HEK293 (cell line): ENCODE results near the gene ITGB4.

ENCODE experiments used
- CTCF ChIA-PET: fragments of 350-600 bp; formaldehyde crosslinking; extraction: SDS; loops from one replicate; lab custom pipeline; 2021; ENCODE audit warnings: antibody characterized with exemption; lab: Yijun Ruan, JAX
- POLR2A ChIA-PET: fragments of 300-600 bp; formaldehyde crosslinking; extraction: SDS; loops from one replicate; lab custom pipeline; 2020; ENCODE audit warnings: antibody characterized with exemption, inconsistent platforms; lab: Yijun Ruan, JAX
- H3K27ac ChIP-seq: fragments of 200-500 bp; sonication (Bioruptor generic); 2 replicates; pipeline ENCODE4 v1.5.1; 2014; ENCODE audit warnings: low read depth, low read length, control low read depth, inconsistent platforms; ENCODE audit errors: extremely low read depth
- H3K36me3 ChIP-seq, 2 experiments: fragments of 200-500 bp in 1 of 2; sonication (Bioruptor generic) in 1 of 2; 1 replicate in 1 of 2; 2 replicates in 1 of 2; pipeline ENCODE4 v1.5.1; 2014 to 2017; ENCODE audit warnings: inconsistent platforms in 2 of 2, low read length in 2 of 2; ENCODE audit not compliant: control insufficient read depth in 2 of 2, insufficient read depth in 1 of 2
- H3K4me1 ChIP-seq: fragments of 200-500 bp; sonication (Bioruptor generic); 2 replicates; pipeline ENCODE4 v1.5.1; 2014; ENCODE audit warnings: mild to moderate bottlenecking, low read length, inconsistent platforms; ENCODE audit not compliant: control insufficient read depth, insufficient read depth
- H3K4me3 ChIP-seq: 2 replicates; pipeline ENCODE4 v1.5.1; 2011; ENCODE audit warnings: low read depth, mild to moderate bottlenecking, control low read depth, low read length, moderate library complexity
- H3K9me3 ChIP-seq: fragments of 200-500 bp; sonication (Bioruptor generic); 2 replicates; pipeline ENCODE4 v1.5.1; 2014; ENCODE audit warnings: low read depth, low read length, inconsistent platforms; ENCODE audit not compliant: control insufficient read depth, insufficient read depth
- BCL11A ChIP-seq: fragments of 450-650 bp; formaldehyde crosslinking; IDR thresholded peaks from 2 replicates; pipeline ENCODE4 v1.5.1; 2016; ENCODE audit warnings: low read depth, missing biosample characterization, missing genetic modification characterization
- GLIS2 ChIP-seq: fragments of 450-650 bp; formaldehyde crosslinking; IDR thresholded peaks from 2 replicates; pipeline ENCODE4 v1.5.1; 2016; ENCODE audit warnings: missing biosample characterization, missing genetic modification characterization
- HOXC10 ChIP-seq: sonication (generic); formaldehyde crosslinking; IDR thresholded peaks from 2 replicates; pipeline ENCODE4 v1.8.1; 2023; ENCODE audit warnings: mild to moderate bottlenecking, missing genetic modification reagents
- IKZF3 ChIP-seq: fragments of 450-650 bp; IDR thresholded peaks from 2 replicates; pipeline ENCODE4 v1.5.0; 2018; ENCODE audit warnings: missing biosample characterization, mild to moderate bottlenecking, missing genetic modification characterization, moderate library complexity
- KLF1 ChIP-seq: fragments of 450-650 bp; formaldehyde crosslinking; IDR thresholded peaks from 2 replicates; pipeline ENCODE4 v1.5.1; 2016; ENCODE audit warnings: missing biosample characterization, missing genetic modification characterization
- PBX3 ChIP-seq: sonication (generic); formaldehyde crosslinking; IDR thresholded peaks from 2 replicates; pipeline ENCODE4 v1.8.1; 2022; ENCODE audit warnings: mild to moderate bottlenecking, moderate library complexity, missing genetic modification reagents
- REST ChIP-seq: fragments of 450-650 bp; formaldehyde crosslinking; IDR thresholded peaks from 2 replicates; pipeline ENCODE4 v1.5.1; 2016; ENCODE audit warnings: missing biosample characterization, missing genetic modification characterization
- SCRT2 ChIP-seq: fragments of 450-650 bp; formaldehyde crosslinking; IDR thresholded peaks from 2 replicates; pipeline ENCODE4 v1.5.1; 2016; ENCODE audit warnings: missing biosample characterization, missing genetic modification characterization
- SP3 ChIP-seq: fragments of 450-650 bp; formaldehyde crosslinking; IDR thresholded peaks from 2 replicates; pipeline ENCODE4 v1.5.1; 2016; ENCODE audit warnings: missing biosample characterization, missing genetic modification characterization
- ZBTB17 ChIP-seq: fragments of 450-650 bp; formaldehyde crosslinking; IDR thresholded peaks from 2 replicates; pipeline ENCODE4 v1.5.1; 2016; ENCODE audit warnings: missing biosample characterization, missing genetic modification characterization
- ZBTB20 ChIP-seq: fragments of 450-650 bp; formaldehyde crosslinking; IDR thresholded peaks from 2 replicates; pipeline ENCODE4 v1.5.1; 2016; ENCODE audit warnings: missing biosample characterization, missing genetic modification characterization
- ZFHX2 ChIP-seq: fragments of 450-650 bp; formaldehyde crosslinking; conservative IDR thresholded peaks from 2 replicates; pipeline ENCODE4 v1.5.1; 2016; ENCODE audit warnings: missing biosample characterization, missing genetic modification characterization
- ZNF112 ChIP-seq: fragments of 450-650 bp; formaldehyde crosslinking; IDR thresholded peaks from 2 replicates; pipeline ENCODE4 v1.5.0; 2017; ENCODE audit warnings: missing biosample characterization, missing genetic modification characterization
- ZNF2 ChIP-seq: fragments of 450-650 bp; formaldehyde crosslinking; IDR thresholded peaks from 2 replicates; pipeline ENCODE4 v1.5.1; 2016; ENCODE audit warnings: missing biosample characterization, missing genetic modification characterization
- ZNF239 ChIP-seq: fragments of 450-650 bp; formaldehyde crosslinking; IDR thresholded peaks from 2 replicates; pipeline ENCODE4 v1.5.1; 2016; ENCODE audit warnings: missing biosample characterization, missing genetic modification characterization
- ZNF280D ChIP-seq: fragments of 450-650 bp; formaldehyde crosslinking; IDR thresholded peaks from 2 replicates; pipeline ENCODE4 v1.5.1; 2016; ENCODE audit warnings: missing biosample characterization, missing genetic modification characterization
- ZNF350 ChIP-seq: fragments of 450-650 bp; formaldehyde crosslinking; IDR thresholded peaks from 2 replicates; pipeline ENCODE4 v1.5.0; 2017; ENCODE audit warnings: missing biosample characterization, mild to moderate bottlenecking, missing genetic modification characterization
- ZNF416 ChIP-seq: fragments of 450-650 bp; formaldehyde crosslinking; IDR thresholded peaks from 2 replicates; pipeline ENCODE4 v1.5.1; 2016; ENCODE audit warnings: missing biosample characterization, missing genetic modification characterization
- ZNF530 ChIP-seq: fragments of 450-650 bp; formaldehyde crosslinking; IDR thresholded peaks from 2 replicates; pipeline ENCODE4 v1.5.1; 2016; ENCODE audit warnings: low read depth, missing biosample characterization, missing genetic modification characterization
- ZNF610 ChIP-seq: fragments of 450-650 bp; formaldehyde crosslinking; IDR thresholded peaks from 2 replicates; pipeline ENCODE4 v1.5.1; 2016; ENCODE audit warnings: missing biosample characterization, missing genetic modification characterization, borderline replicate concordance
- ZNF677 ChIP-seq: fragments of 450-650 bp; IDR thresholded peaks from 2 replicates; pipeline ENCODE4 v1.5.0; 2018; ENCODE audit warnings: missing biosample characterization, mild to moderate bottlenecking, missing genetic modification characterization, moderate library complexity
- ZNF704 ChIP-seq: fragments of 450-650 bp; formaldehyde crosslinking; IDR thresholded peaks from 2 replicates; pipeline ENCODE4 v1.5.1; 2016; ENCODE audit warnings: missing biosample characterization, missing genetic modification characterization
- ZNF747 ChIP-seq: fragments of 450-650 bp; formaldehyde crosslinking; IDR thresholded peaks from 2 replicates; pipeline ENCODE4 v1.5.1; 2016; ENCODE audit warnings: missing biosample characterization, missing genetic modification characterization
- ZSCAN30 ChIP-seq: fragments of 450-650 bp; IDR thresholded peaks from 2 replicates; pipeline ENCODE4 v1.5.1; 2018; ENCODE audit warnings: missing biosample characterization, mild to moderate bottlenecking, missing genetic modification characterization, moderate library complexity
- ZSCAN4 ChIP-seq: fragments of 450-650 bp; formaldehyde crosslinking; IDR thresholded peaks from 2 replicates; pipeline ENCODE4 v1.5.1; 2017; ENCODE audit warnings: missing biosample characterization, missing genetic modification characterization
- TF ChIP-seq, protein P1 (sequence below): fragments of 450-650 bp; formaldehyde crosslinking; IDR thresholded peaks from 2 replicates; pipeline ENCODE4 v1.5.1; 2016; ENCODE audit warnings: missing biosample characterization, missing genetic modification characterization

ITGB4 gene

DNA sequence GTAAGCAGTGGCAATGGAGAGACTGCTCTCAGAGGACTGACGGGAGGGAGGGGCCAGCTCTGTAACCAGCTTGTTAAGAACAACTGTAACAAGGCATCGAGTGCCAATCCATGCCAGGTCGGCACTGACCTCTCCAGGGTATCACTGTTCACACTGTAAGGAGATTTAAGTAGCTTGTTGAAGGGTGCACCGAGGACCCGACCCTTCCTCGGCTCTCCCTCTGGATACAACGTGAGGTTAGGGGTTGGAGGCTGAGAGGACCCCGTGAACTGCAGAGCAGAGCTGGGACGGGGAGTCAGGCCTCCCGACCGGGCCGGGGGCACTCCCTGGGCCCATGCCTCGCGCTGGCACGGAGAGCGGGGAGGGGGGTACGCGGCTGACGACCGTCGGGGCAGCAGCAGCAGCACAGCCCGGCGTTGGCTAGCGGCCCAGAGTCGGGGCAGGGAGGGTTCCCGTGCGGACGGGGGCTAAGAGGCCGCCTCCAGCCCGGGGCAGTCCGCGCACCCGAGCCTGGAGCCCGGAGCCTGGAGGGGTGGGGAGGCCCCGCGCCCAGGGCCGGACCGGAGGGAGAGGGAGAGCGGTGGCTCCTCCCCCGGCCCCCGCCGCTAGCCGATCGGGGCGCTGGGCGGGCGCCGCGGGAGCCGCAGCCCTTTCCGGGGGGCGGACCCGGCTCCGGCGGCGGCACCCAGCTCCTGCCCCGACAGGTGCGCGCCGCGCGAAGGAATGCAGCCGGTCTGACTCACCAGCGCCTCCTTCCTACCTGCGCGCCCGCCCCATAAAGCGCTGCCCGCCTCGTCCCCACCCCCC, at the start of gene ITGB4:
Gene ITGB4 (plus strand): TSS at position 804 of the 807 bp plus-strand sequence. CDS start 3,245 bp downstream, outside the sequence.
- Histone ChIP-seq H3K4me3 (peak within 1 kb of the TSS; percentile 35), H3K27ac (no peak within 1 kb of the TSS), H3K4me1 (no peaks in the 10 kb centered on the region; the same call in 1 of the 2 replicates), H3K9me3 (no peaks in the 10 kb centered on the region), H3K36me3 (no peaks in the 10 kb centered on the region)
- ChIA-PET CTCF (interaction anchor here (0.6 to 8.4 kb wide), 9 partner anchors 10 to 184 kb away, joined by 3 to 51 read pairs (median 4); partner anchors contain the start of genes MRPL38 and SMIM5), POLR2A (interaction anchor here (0.8 to 1.2 kb wide), 6 partner anchors 9 to 848 kb away, joined by 3 to 5 read pairs (median 3); partner anchors contain the start of genes FDXR, SMIM5 and WBP2)
- no peak for TF ChIP-seq ZNF416
- TF ChIP-seq ZNF112 (tag by site-specific recombination) = no peak
- TF ChIP-seq PBX3 (CRISPR knock-in tag) = peak; percentile 18; the same call in 1 of the 2 replicates
- TF ChIP-seq ZNF239 (tag by site-specific recombination) = no peak
- TF ChIP-seq ZNF610 (tag by site-specific recombination) = no peak
- no peak for TF ChIP-seq REST (tag by site-specific recombination)
- TF ChIP-seq SCRT2 = no peak
- no peak for TF ChIP-seq ZNF350
- TF ChIP-seq ZFHX2 (tag by site-specific recombination) = no peak
- TF ChIP-seq GLIS2 = 0 out of 2 replicates have a peak, but pooled peaks have one; percentile 9
- no peak for TF ChIP-seq BCL11A (tag by site-specific recombination)
- TF ChIP-seq ZNF2 (tag by site-specific recombination) = no peak
- peak; percentile 33; the same call in 1 of the 2 replicates for TF ChIP-seq ZBTB17 (tag by site-specific recombination)
- no peak for TF ChIP-seq ZNF677 (tag by site-specific recombination)
- 0 out of 2 replicates have a peak, but pooled peaks have one; percentile 29 for TF ChIP-seq KLF1 (tag by site-specific recombination)
- TF ChIP-seq ZNF530 = no peak
- no peak for TF ChIP-seq HOXC10 (CRISPR knock-in tag)
- TF ChIP-seq ZNF747 = no peak
- TF ChIP-seq IKZF3 = no peak
- TF ChIP-seq ZSCAN30 (tag by site-specific recombination) = 0 out of 2 replicates have a peak, but pooled peaks have one; percentile 28
- no peak for TF ChIP-seq ZNF280D (tag by site-specific recombination)
- TF ChIP-seq ZBTB20 = peak; percentile 44; the same call in 1 of the 2 replicates
- no peak for TF ChIP-seq SP3
- TF ChIP-seq ZNF704 (tag by site-specific recombination) = no peak
- no peak for TF ChIP-seq ZSCAN4
- TF ChIP-seq, protein P1, sequence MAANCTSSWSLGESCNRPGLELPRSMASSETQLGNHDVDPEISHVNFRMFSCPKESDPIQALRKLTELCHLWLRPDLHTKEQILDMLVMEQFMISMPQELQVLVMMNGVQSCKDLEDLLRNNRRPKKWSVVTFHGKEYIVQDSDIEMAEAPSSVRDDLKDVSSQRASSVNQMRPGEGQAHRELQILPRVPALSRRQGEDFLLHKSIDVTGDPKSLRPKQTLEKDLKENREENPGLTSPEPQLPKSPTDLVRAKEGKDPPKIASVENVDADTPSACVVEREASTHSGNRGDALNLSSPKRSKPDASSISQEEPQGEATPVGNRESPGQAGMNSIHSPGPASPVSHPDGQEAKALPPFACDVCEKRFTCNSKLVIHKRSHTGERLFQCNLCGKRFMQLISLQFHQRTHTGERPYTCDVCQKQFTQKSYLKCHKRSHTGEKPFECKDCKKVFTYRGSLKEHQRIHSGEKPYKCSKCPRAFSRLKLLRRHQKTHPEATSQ (tag by site-specific recombination) = no peak
